ENCODE results near the gene DNAJC3. TPM values are rescaled to one million over a fixed set of nuclear protein-coding genes. Genes with fewer than 3 reads are reported as not detected.

DNAJC3 gene
- total RNA-seq, 4 donors from 2014 or later, result 27.1 to 33.5 (median 30.7) TPM

DNA sequence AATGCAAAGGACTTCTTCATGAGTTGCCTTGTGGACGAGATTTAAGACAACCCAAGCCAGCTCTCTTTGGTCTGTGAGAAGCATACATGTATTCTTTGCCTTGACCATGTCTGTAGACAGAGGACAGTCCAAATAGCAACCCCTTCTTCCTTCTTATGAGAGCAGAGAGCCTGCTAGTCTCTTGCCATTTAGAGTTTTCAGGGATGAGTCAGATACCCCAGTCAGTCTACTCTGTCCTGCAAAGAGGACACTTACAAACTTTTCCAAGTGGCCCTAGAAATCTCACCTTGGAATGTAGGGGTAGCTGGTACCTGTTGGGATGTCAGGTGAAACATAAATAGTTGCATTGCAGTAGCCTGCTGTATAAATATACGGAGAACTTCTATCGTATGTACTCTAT, 36.7 kb downstream of the DNAJC3 start:
- H3K27ac ChIP-seq, result no peak overlapping the region
- no peaks in the 10 kb centered on the region for H3K27me3 ChIP-seq
- no peaks in the 10 kb centered on the region for H3K4me1 ChIP-seq
- H3K36me3 ChIP-seq, result peaks cover 43% of the 10 kb centered on the region
- 95% methylated on average over 3 of the region's 3 CpGs for WGBS
- TF ChIP-seq POLR2A (IDR thresholded peaks at IDR 0.05) (no peak), POLR2AphosphoS5 (IDR thresholded peaks at IDR 0.05) (no peak), EP300 (IDR thresholded peaks at IDR 0.05) (no peak)
- TF ChIP-seq, protein P1, sequence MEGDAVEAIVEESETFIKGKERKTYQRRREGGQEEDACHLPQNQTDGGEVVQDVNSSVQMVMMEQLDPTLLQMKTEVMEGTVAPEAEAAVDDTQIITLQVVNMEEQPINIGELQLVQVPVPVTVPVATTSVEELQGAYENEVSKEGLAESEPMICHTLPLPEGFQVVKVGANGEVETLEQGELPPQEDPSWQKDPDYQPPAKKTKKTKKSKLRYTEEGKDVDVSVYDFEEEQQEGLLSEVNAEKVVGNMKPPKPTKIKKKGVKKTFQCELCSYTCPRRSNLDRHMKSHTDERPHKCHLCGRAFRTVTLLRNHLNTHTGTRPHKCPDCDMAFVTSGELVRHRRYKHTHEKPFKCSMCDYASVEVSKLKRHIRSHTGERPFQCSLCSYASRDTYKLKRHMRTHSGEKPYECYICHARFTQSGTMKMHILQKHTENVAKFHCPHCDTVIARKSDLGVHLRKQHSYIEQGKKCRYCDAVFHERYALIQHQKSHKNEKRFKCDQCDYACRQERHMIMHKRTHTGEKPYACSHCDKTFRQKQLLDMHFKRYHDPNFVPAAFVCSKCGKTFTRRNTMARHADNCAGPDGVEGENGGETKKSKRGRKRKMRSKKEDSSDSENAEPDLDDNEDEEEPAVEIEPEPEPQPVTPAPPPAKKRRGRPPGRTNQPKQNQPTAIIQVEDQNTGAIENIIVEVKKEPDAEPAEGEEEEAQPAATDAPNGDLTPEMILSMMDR (IDR thresholded peaks at IDR 0.05), result no peak
- DNase-seq (ENCODE audit: low spot score in 2 of 2), result no peak
- H3K4me3 ChIP-seq, result no peak overlapping the region
- H3K9me3 ChIP-seq, result no peaks in the 10 kb centered on the region

DNA sequence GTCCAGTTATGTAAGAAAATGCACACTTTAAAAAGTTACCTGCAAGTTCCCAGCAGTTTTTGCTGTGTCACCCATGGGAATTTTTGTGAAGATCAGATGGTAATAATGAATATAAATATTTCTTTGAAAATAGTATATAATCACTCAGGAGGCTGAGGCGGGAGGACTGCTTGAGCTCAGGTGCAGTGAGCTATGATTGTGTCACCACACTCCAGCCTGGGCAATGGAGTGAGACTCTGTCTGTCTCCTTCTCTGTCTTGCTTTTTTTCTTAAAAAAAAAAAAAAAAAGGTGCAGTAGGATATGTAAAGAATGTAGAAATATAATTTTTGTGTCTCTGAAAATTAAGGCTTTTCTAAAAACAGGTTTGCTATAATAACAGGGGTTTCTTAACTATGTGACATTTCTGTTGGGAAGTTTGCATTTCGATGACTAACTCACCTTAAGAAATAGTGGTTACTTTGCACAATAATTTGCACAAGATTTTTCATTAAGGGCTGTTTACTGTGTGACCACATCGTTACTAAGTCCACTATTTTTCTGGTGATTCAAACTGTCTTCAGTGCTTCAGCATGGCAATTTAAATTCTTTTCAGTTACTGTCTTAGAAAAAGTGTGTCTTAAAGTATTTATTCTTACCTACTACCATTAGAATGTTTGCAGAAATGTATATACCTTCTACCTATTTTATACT, 37.3 kb downstream of the DNAJC3 start:
- H3K4me3 ChIP-seq, result no peak overlapping the region
- H3K9me3 ChIP-seq, result no peaks in the 10 kb centered on the region
- H3K27ac ChIP-seq, result no peak overlapping the region
- no peaks in the 10 kb centered on the region for H3K4me1 ChIP-seq
- TF ChIP-seq POLR2A (IDR thresholded peaks at IDR 0.05) (no peak), EP300 (IDR thresholded peaks at IDR 0.05) (no peak), POLR2AphosphoS5 (IDR thresholded peaks at IDR 0.05) (no peak)
- TF ChIP-seq, protein P1 (IDR thresholded peaks at IDR 0.05), result no peak
- 86% methylated on average over 3 of the region's 3 CpGs for WGBS
- no peaks in the 10 kb centered on the region for H3K27me3 ChIP-seq
- no peak for DNase-seq (ENCODE audit: low spot score in 2 of 2)
- H3K36me3 ChIP-seq, result peaks cover 43% of the 10 kb centered on the region

DNA sequence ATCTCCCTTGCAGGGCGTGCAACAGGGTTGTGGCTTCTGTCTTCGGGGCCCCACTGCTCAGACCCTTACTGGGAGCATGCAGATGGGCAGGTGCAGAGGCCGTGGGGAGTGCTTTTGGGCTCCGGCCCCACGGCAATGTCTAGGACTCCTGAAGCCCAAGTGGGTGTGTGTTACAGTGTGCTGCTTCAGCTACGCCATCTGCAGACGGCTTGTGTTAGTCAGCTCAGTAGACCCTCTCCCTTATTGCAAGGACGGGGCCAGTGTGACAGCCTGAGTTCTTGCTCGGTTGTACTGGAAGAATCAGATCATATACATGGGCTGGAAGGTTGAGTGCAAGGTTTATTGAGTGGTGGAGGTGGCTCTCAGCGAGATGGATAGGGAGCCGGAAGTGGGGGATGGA, 39.3 kb downstream of the DNAJC3 start:
- Histone ChIP-seq H3K4me1 (no peaks in the 10 kb centered on the region), H3K4me3 (no peak overlapping the region), H3K36me3 (peaks cover 31% of the 10 kb centered on the region), H3K9me3 (no peaks in the 10 kb centered on the region), H3K27me3 (no peaks in the 10 kb centered on the region), H3K27ac (no peak overlapping the region)
- DNase-seq (ENCODE audit: low spot score in 2 of 2), result no peak
- TF ChIP-seq, protein P1 (IDR thresholded peaks at IDR 0.05), result no peak
- TF ChIP-seq EP300 (IDR thresholded peaks at IDR 0.05) (no peak), POLR2A (IDR thresholded peaks at IDR 0.05) (no peak), POLR2AphosphoS5 (IDR thresholded peaks at IDR 0.05) (no peak)
- WGBS, result 94% methylated on average over 11 of the region's 11 CpGs

DNA sequence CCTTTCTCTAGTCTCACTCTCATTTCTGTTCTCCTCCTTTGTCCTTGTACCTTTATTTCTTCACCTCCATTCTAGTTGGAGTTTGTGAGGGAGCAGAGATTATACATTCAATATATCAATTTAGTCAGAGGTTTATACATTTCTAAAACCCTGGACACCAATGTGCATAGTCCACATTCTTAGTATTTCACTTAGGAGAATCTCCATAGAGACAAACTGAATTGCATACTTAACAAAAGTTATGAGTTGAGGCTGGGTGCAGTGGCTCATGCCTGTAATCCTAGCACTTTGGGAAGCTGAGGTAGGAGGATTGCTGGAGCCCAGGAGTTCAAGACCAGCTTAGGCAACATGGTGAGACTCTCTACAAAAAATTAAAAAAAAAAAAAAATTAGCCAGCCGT, 45.3 kb downstream of the DNAJC3 start:
- Histone ChIP-seq H3K9me3 (no peaks in the 10 kb centered on the region), H3K4me3 (no peak overlapping the region), H3K36me3 (peaks cover 13% of the 10 kb centered on the region), H3K4me1 (no peaks in the 10 kb centered on the region), H3K27ac (no peak overlapping the region), H3K27me3 (no peaks in the 10 kb centered on the region)
- WGBS, result 91% methylated on average over 1 of the region's 1 CpG
- TF ChIP-seq POLR2AphosphoS5 (IDR thresholded peaks at IDR 0.05), result no peak
- DNase-seq (ENCODE audit: low spot score in 2 of 2), result no peak

DNA sequence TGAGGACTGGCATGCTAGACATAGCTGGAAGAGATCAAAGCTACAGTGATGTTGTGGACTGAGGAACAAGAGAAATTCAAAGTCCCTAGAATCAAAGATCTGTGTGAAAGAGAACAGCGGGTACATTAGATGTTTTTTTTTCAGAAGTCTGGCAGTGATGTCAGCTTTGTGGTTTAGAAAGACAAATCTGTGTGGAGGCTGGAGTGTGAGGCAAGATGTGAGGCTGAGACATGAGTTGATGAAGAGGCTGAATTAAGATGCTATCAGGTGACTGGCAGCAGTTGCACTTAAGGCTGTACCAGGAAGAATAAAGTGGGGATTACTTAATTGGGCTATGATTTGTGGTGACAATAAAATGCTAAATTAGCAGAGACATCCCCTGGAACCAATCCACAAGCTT, 46.5 kb downstream of the DNAJC3 start:
- WGBS, result 91% methylated on average over 1 of the region's 1 CpG
- no peak for DNase-seq (ENCODE audit: low spot score in 2 of 2)
- H3K9me3 ChIP-seq, result no peaks in the 10 kb centered on the region
- no peak overlapping the region for H3K27ac ChIP-seq
- H3K4me1 ChIP-seq, result no peaks in the 10 kb centered on the region
- no peak overlapping the region for H3K4me3 ChIP-seq
- no peak for TF ChIP-seq POLR2AphosphoS5 (IDR thresholded peaks at IDR 0.05)
- TF ChIP-seq EP300 (IDR thresholded peaks at IDR 0.05), result no peak
- TF ChIP-seq, protein P1 (IDR thresholded peaks at IDR 0.05), result no peak
- TF ChIP-seq POLR2A (IDR thresholded peaks at IDR 0.05), result no peak
- H3K36me3 ChIP-seq, result peaks cover 13% of the 10 kb centered on the region
- H3K27me3 ChIP-seq, result no peaks in the 10 kb centered on the region

DNA sequence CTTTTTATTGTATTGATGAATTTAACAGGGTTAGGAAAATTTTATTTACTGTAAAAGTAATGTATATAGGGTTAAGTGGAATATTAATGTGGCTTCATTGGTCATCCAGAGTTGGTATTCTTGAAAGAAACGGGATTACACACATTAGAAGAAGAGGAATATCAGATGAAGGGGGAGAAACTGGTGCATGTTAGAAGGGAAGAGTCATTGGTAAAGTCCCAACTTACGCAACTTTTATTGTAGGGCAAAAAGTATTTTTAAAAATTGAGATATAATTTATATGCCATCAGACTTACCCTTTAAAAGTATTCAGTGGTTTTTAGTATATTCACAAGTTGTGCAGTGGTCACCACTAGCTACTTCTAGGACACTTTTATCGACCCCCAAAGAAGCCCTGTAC, 47.3 kb downstream of the DNAJC3 start:
- H3K36me3 ChIP-seq, result peaks cover 13% of the 10 kb centered on the region
- no peaks in the 10 kb centered on the region for H3K4me1 ChIP-seq
- 89% methylated on average over 3 of the region's 3 CpGs for WGBS
- H3K27me3 ChIP-seq, result no peaks in the 10 kb centered on the region
- TF ChIP-seq POLR2AphosphoS5 (IDR thresholded peaks at IDR 0.05), result no peak
- TF ChIP-seq, protein P1 (IDR thresholded peaks at IDR 0.05), result no peak
- no peak for TF ChIP-seq POLR2A (IDR thresholded peaks at IDR 0.05)
- no peak for TF ChIP-seq EP300 (IDR thresholded peaks at IDR 0.05)
- no peak overlapping the region for H3K4me3 ChIP-seq
- no peak overlapping the region for H3K27ac ChIP-seq
- no peak for DNase-seq (ENCODE audit: low spot score in 2 of 2)
- no peaks in the 10 kb centered on the region for H3K9me3 ChIP-seq
